ENCODE data around the gene PRR22. TPM values are rescaled to one million over a fixed set of nuclear protein-coding genes. Genes with fewer than 3 reads are reported as not detected.

The PRR22 gene
- total and polyA plus RNA-seq, 2 experiments from 2014 or later = 3.6 to 9.7 TPM

DNA sequence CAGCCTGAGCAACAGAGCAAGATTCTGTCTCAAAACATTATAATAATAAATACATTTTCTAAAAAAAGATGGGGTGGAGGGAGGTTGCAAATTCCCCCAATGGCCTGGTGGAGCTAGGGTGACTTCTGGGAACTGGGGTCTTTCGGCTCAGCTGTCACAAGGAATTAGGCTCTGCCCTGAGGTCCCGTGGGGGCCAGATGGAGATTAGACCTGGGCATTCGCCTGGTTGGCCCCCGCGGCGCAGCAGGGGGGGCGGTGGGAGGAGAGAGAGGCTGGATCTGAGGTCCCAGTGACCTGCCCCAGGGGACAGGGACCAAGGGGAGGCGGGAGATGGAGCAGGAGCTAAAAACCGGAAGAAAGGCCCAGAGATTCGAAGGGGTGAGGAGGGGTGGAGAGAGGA, 40.2 kb upstream of the PRR22 start:
- no peak for DNase-seq (ENCODE audit: low read depth in 1 of 2, low spot score in 1 of 2)
- Histone ChIP-seq H3K4me1 (ENCODE audit: low read depth) (peaks cover 14% of the 10 kb centered on the region), H3K9me3 (ENCODE audit: low read depth) (no peaks in the 10 kb centered on the region), H3K27ac (no peak overlapping the region), H3K27me3 (no peaks in the 10 kb centered on the region), H3K36me3 (no peaks in the 10 kb centered on the region), H3K4me3 (no peak overlapping the region)
- TF ChIP-seq, protein P1, sequence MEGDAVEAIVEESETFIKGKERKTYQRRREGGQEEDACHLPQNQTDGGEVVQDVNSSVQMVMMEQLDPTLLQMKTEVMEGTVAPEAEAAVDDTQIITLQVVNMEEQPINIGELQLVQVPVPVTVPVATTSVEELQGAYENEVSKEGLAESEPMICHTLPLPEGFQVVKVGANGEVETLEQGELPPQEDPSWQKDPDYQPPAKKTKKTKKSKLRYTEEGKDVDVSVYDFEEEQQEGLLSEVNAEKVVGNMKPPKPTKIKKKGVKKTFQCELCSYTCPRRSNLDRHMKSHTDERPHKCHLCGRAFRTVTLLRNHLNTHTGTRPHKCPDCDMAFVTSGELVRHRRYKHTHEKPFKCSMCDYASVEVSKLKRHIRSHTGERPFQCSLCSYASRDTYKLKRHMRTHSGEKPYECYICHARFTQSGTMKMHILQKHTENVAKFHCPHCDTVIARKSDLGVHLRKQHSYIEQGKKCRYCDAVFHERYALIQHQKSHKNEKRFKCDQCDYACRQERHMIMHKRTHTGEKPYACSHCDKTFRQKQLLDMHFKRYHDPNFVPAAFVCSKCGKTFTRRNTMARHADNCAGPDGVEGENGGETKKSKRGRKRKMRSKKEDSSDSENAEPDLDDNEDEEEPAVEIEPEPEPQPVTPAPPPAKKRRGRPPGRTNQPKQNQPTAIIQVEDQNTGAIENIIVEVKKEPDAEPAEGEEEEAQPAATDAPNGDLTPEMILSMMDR (IDR thresholded peaks at IDR 0.05; ENCODE audit: low read depth, low read length) = no peak

DNA sequence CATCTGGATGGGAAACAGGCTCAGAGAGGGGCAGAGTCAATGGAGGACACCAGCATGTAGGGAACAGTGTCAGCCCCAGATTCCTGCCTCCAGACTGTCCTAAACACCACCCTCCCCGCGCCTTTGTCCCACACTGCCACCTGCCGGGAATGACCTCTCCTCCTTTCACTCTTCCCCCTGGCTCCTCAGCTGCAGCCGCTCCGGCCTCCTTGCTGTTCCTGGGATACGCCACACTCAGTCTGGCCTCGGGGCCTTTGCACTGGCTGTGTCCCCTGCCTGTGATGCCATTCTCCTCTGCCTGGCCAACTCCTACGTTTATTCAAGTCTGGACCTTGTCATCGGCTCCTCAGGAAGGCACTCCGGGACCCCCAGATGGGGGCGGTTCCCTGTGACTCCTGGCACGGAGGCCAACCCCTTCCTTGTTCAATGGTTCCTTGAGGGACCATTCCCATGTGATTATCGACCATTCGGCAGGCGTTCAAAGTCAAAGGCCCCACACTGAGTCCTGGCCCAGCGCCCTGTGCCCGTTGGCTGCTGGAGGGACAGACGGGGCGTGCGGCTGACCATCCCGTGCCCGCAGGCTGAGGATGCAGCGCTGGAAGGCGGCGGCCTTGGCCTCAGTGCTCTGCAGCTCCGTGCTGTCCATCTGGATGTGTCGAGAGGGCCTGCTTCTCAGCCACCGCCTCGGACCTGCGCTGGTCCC, 39.2 kb upstream of the PRR22 start:
- no peak for DNase-seq (ENCODE audit: low read depth in 1 of 2, low spot score in 1 of 2)
- Histone ChIP-seq H3K27ac (no peak overlapping the region), H3K27me3 (no peaks in the 10 kb centered on the region), H3K4me3 (no peak overlapping the region), H3K36me3 (no peaks in the 10 kb centered on the region), H3K9me3 (ENCODE audit: low read depth) (no peaks in the 10 kb centered on the region), H3K4me1 (ENCODE audit: low read depth) (peaks cover 10% of the 10 kb centered on the region)
- TF ChIP-seq, protein P1 (IDR thresholded peaks at IDR 0.05; ENCODE audit: low read depth, low read length) = no peak

DNA sequence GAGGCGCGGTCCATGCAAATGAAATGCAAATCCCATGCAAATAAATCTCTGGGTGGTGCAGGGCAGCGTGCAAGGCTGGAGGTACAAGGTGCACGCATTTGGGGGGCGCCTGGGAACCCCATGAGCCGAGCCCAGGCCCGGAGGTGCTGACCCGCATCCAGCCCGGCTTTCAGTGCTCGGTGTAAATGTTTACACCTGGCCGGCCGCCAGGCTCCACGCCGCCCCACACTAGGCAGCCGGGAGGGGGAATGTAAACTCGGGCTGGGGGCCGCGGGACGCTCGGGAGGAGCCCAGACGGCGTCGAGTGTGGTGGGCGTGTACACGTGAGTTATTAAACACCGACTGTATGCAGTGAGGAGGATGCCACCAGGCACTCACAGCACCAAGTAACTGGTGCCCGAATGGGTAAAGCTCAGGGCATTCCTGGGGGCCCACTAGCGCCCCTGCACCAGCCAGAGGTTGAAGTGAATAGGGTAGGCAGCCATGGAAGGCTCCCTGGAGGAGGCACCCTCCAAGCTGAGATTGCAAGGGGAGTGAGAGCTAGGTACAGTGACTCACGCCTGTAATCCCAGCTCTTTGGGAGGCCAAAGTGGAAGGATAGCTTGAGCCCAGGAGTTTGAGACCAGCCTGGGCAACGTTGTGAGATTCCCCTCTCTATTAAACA, 37.8 kb upstream of the PRR22 start:
- no peaks in the 10 kb centered on the region for H3K27me3 ChIP-seq
- H3K4me1 ChIP-seq (ENCODE audit: low read depth) = peaks cover 10% of the 10 kb centered on the region
- TF ChIP-seq, protein P1 (IDR thresholded peaks at IDR 0.05; ENCODE audit: low read depth, low read length) = no peak
- H3K4me3 ChIP-seq = no peak overlapping the region
- DNase-seq (ENCODE audit: low read depth in 1 of 2, low spot score in 1 of 2) = no peak
- no peaks in the 10 kb centered on the region for H3K9me3 ChIP-seq (ENCODE audit: low read depth)
- H3K27ac ChIP-seq = no peak overlapping the region
- no peaks in the 10 kb centered on the region for H3K36me3 ChIP-seq

DNA sequence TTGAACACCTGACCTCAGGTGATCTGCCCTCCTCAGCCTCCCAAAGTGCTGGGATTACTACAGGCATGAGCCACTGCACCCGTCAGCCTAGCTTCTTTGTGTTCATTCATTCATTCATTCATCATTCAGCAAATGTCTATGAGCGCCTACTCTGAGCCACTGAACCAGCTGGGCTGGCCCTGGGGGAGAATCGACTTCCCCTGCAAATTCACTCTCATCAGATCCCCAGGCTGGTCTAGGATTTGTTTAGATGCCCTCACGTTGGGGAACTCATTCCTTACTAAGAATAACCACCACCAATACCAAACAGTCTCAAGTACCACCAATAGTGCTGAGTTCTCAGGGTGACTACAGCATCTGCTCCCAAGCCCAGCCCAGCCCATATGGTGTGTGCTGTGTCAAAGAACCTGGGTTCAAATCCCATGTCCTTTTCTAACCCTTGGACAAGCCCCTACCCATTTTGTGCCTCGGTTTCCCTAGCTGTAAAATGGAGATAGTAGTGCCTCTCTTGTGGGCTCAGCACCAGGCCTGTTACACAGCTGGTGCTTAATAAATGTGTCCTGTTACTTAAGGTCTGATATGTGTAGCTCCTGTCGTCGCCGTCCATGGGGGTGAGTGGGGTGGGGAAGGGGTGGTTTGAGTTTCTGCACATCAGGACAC, 37.1 kb upstream of the PRR22 start:
- Histone ChIP-seq H3K9me3 (ENCODE audit: low read depth) (no peaks in the 10 kb centered on the region), H3K36me3 (no peaks in the 10 kb centered on the region), H3K4me3 (no peak overlapping the region), H3K4me1 (ENCODE audit: low read depth) (peaks cover 4% of the 10 kb centered on the region), H3K27me3 (no peaks in the 10 kb centered on the region), H3K27ac (no peak overlapping the region)
- no peak for DNase-seq (ENCODE audit: low read depth in 1 of 2, low spot score in 1 of 2)
- TF ChIP-seq, protein P1 (IDR thresholded peaks at IDR 0.05; ENCODE audit: low read depth, low read length) = no peak

DNA sequence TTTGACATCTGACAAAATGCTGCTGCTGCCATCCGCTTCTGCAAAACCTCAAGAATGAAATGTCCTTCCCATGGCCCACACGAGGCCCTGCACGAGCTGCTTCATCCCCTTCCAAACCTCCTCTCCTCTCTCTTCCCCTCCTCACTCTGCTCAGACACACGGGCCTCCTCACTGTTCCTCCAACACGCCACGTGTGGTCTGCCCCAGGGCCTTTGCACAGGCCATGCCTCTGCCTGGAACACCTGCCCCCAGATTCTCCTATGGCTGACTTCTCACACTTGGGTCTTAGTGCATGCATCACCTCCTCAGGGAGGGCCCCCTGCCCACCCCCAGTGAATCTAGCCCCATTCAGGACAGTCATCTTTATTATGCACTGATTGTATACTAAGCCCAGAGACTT, 36.2 kb upstream of the PRR22 start:
- peaks cover 4% of the 10 kb centered on the region for H3K4me1 ChIP-seq (ENCODE audit: low read depth)
- H3K27me3 ChIP-seq = no peaks in the 10 kb centered on the region
- H3K36me3 ChIP-seq = no peaks in the 10 kb centered on the region
- TF ChIP-seq, protein P1 (IDR thresholded peaks at IDR 0.05; ENCODE audit: low read depth, low read length) = no peak
- no peaks in the 10 kb centered on the region for H3K9me3 ChIP-seq (ENCODE audit: low read depth)
- H3K4me3 ChIP-seq = no peak overlapping the region
- no peak overlapping the region for H3K27ac ChIP-seq
- no peak for DNase-seq (ENCODE audit: low read depth in 1 of 2, low spot score in 1 of 2)
